ENCODE measurements around the gene AKR1A1. TPM values are rescaled to one million over a fixed set of nuclear protein-coding genes. Genes with fewer than 3 reads are reported as not detected.
"Not testable (repeated sequence)": the region's sequence is repeated elsewhere in the genome, so short reads cannot be mapped to it uniquely, and the experiment has no call there.

The AKR1A1 gene
- total and polyA plus RNA-seq, 2 experiments from 2014 or later: 186 to 275 TPM

GRCh38 chr1:45596765-45597164 lies 46.1 kb downstream of the AKR1A1 start:
- not testable (repeated sequence) for H3K4me3 ChIP-seq; H3K27me3 Mint-ChIP-seq (ENCODE audit: insufficient read depth, low read depth, poor library complexity); H3K4me3 Mint-ChIP-seq; H2AFZ ChIP-seq; H3K4me2 ChIP-seq; H3K4me1 ChIP-seq (ENCODE audit: insufficient read depth); ATAC-seq; DNase-seq (ENCODE audit: low spot score); H3K27ac Mint-ChIP-seq; H3K9me2 ChIP-seq (ENCODE audit: insufficient read depth); H3K9me3 Mint-ChIP-seq; H3K27me3 ChIP-seq (ENCODE audit: insufficient read depth)
- peak overlapping the region; percentile 82 for H3K27ac ChIP-seq (ENCODE audit: low read depth)
- H3K79me2 ChIP-seq (replicated peaks; ENCODE audit: insufficient read depth): peaks cover 100% of the 10 kb centered on the region
- H4K20me1 ChIP-seq (replicated peaks; ENCODE audit: insufficient read depth): peaks cover 95% of the 10 kb centered on the region
- H3K36me3 ChIP-seq (ENCODE audit: insufficient read depth): peaks cover 55% of the 10 kb centered on the region
- Mint-ChIP-seq H3K36me3 (ENCODE audit: low read depth) (peaks cover 91% of the 10 kb centered on the region), H3K4me1 (peaks cover 30% of the 10 kb centered on the region)
- H3F3A ChIP-seq (replicated peaks; ENCODE audit: low read depth): peaks cover 19% of the 10 kb centered on the region; the same call in 1 of the 2 replicates

- peaks cover 77% of the 10 kb centered on the region for H4K20me1 ChIP-seq (replicated peaks; ENCODE audit: insufficient read depth)
- ATAC-seq (no peak), DNase-seq (ENCODE audit: low spot score) (no peak)
- peaks cover 36% of the 10 kb centered on the region for H3F3A ChIP-seq (replicated peaks; ENCODE audit: low read depth)
- H3K4me2 ChIP-seq: no peak overlapping the region
- H3K36me3 Mint-ChIP-seq (ENCODE audit: low read depth): peaks cover 93% of the 10 kb centered on the region
- no peak overlapping the region for H3K4me3 Mint-ChIP-seq
- H2AFZ ChIP-seq: no peak overlapping the region
- peaks cover 23% of the 10 kb centered on the region for H3K4me1 Mint-ChIP-seq
- no peak for TF ChIP-seq CREB1 (CRISPR knock-in tag; IDR thresholded peaks at IDR 0.05; ENCODE audit: low read depth)
- TF ChIP-seq ZNF331 (CRISPR knock-in tag; IDR thresholded peaks at IDR 0.05; ENCODE audit: low read depth): no peak
- no peak for TF ChIP-seq STAT1 (IDR thresholded peaks at IDR 0.05; ENCODE audit: unreplicated experiment)
- no peak for TF ChIP-seq NANOG (IDR thresholded peaks at IDR 0.05; ENCODE audit: borderline replicate concordance)
- no peak for TF ChIP-seq REST (IDR thresholded peaks at IDR 0.05; ENCODE audit: unreplicated experiment)
- TF ChIP-seq, protein P1, sequence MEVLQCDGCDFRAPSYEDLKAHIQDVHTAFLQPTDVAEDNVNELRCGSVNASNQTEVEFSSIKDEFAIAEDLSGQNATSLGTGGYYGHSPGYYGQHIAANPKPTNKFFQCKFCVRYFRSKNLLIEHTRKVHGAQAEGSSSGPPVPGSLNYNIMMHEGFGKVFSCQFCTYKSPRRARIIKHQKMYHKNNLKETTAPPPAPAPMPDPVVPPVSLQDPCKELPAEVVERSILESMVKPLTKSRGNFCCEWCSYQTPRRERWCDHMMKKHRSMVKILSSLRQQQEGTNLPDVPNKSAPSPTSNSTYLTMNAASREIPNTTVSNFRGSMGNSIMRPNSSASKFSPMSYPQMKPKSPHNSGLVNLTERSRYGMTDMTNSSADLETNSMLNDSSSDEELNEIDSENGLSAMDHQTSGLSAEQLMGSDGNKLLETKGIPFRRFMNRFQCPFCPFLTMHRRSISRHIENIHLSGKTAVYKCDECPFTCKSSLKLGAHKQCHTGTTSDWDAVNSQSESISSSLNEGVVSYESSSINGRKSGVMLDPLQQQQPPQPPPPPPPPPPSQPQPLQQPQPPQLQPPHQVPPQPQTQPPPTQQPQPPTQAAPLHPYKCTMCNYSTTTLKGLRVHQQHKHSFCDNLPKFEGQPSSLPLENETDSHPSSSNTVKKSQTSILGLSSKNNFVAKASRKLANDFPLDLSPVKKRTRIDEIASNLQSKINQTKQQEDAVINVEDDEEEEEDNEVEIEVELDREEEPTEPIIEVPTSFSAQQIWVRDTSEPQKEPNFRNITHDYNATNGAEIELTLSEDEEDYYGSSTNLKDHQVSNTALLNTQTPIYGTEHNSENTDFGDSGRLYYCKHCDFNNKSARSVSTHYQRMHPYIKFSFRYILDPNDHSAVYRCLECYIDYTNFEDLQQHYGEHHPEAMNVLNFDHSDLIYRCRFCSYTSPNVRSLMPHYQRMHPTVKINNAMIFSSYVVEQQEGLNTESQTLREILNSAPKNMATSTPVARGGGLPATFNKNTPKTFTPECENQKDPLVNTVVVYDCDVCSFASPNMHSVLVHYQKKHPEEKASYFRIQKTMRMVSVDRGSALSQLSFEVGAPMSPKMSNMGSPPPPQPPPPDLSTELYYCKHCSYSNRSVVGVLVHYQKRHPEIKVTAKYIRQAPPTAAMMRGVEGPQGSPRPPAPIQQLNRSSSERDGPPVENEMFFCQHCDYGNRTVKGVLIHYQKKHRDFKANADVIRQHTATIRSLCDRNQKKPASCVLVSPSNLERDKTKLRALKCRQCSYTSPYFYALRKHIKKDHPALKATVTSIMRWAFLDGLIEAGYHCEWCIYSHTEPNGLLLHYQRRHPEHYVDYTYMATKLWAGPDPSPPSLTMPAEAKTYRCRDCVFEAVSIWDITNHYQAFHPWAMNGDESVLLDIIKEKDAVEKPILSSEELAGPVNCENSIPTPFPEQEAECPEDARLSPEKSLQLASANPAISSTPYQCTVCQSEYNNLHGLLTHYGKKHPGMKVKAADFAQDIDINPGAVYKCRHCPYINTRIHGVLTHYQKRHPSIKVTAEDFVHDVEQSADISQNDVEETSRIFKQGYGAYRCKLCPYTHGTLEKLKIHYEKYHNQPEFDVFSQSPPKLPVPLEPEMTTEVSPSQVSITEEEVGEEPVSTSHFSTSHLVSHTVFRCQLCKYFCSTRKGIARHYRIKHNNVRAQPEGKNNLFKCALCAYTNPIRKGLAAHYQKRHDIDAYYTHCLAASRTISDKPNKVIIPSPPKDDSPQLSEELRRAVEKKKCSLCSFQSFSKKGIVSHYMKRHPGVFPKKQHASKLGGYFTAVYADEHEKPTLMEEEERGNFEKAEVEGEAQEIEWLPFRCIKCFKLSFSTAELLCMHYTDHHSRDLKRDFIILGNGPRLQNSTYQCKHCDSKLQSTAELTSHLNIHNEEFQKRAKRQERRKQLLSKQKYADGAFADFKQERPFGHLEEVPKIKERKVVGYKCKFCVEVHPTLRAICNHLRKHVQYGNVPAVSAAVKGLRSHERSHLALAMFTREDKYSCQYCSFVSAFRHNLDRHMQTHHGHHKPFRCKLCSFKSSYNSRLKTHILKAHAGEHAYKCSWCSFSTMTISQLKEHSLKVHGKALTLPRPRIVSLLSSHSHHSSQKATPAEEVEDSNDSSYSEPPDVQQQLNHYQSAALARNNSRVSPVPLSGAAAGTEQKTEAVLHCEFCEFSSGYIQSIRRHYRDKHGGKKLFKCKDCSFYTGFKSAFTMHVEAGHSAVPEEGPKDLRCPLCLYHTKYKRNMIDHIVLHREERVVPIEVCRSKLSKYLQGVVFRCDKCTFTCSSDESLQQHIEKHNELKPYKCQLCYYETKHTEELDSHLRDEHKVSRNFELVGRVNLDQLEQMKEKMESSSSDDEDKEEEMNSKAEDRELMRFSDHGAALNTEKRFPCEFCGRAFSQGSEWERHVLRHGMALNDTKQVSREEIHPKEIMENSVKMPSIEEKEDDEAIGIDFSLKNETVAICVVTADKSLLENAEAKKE (CRISPR knock-in tag; IDR thresholded peaks at IDR 0.05): no peak
- no peak for TF ChIP-seq POLR2AphosphoS5 (IDR thresholded peaks at IDR 0.05; ENCODE audit: low read depth)
- no peak for TF ChIP-seq ZNF114 (CRISPR knock-in tag; IDR thresholded peaks at IDR 0.05)
- TF ChIP-seq JUNB (IDR thresholded peaks at IDR 0.05; ENCODE audit: unreplicated experiment): no peak
- H3K9me2 ChIP-seq (ENCODE audit: insufficient read depth): no peaks in the 10 kb centered on the region
- no peaks in the 10 kb centered on the region for H3K27me3 ChIP-seq (ENCODE audit: insufficient read depth)
- no peak overlapping the region for H3K27ac ChIP-seq (ENCODE audit: low read depth)
- no peaks in the 10 kb centered on the region for H3K9me3 Mint-ChIP-seq
- peaks cover 2% of the 10 kb centered on the region for H3K27me3 Mint-ChIP-seq (ENCODE audit: insufficient read depth, low read depth, poor library complexity)
- H3K36me3 ChIP-seq (ENCODE audit: insufficient read depth): peaks cover 61% of the 10 kb centered on the region
- H3K4me1 ChIP-seq (ENCODE audit: insufficient read depth): no peaks in the 10 kb centered on the region
- peaks cover 100% of the 10 kb centered on the region for H3K79me2 ChIP-seq (replicated peaks; ENCODE audit: insufficient read depth)
- H3K4me3 ChIP-seq: no peak overlapping the region
- H3K27ac Mint-ChIP-seq: no peak overlapping the region
Measured at GRCh38 chr1:45604239-45604638, 53.6 kb downstream of the AKR1A1 start.
